Colonic mucosa (tissue), 4 donors: Measurements from ENCODE around the gene ACKR2. TPM values are rescaled to one million over a fixed set of nuclear protein-coding genes. Genes with fewer than 3 reads are reported as not detected.

ENCODE experiments used
- DNase-seq: peaks from one replicate; pipeline ENCODE4 v3.0.0-alpha.2; 2020
- H3K27ac ChIP-seq: fragments of 200-600 bp; one replicate; pipeline ENCODE4 v1.8.0; 2021
- H3K27me3 ChIP-seq: fragments of 200-600 bp; one replicate; pipeline ENCODE4 v1.8.0; 2021
- H3K36me3 ChIP-seq: fragments of 200-600 bp; one replicate; pipeline ENCODE4 v1.8.0; 2021
- H3K4me1 ChIP-seq: fragments of 200-600 bp; one replicate; pipeline ENCODE4 v1.8.0; 2021; ENCODE audit warnings: mild to moderate bottlenecking
- H3K4me3 ChIP-seq: fragments of 200-600 bp; one replicate; pipeline ENCODE4 v1.8.0; 2021
- H3K9ac ChIP-seq, 2 donors: one replicate each; pipeline ENCODE4 v1.7.0; 2013; ENCODE audit warnings: control low read depth in 2 of 2, low read depth in 2 of 2, low read length in 2 of 2
- H3K9me3 ChIP-seq: fragments of 200-600 bp; one replicate; pipeline ENCODE4 v1.8.0; 2021
- intact Hi-C: fragments of 100-400 bp; cut with DNase I; formaldehyde crosslinking; loops from one replicate; pipeline ENCODE4 v1.14.1; 2022
- total RNA-seq, 2 donors: library from RNA; stranded (reverse); fragmentation: NEBNext Ultra II Directional in 1 of 2; extraction: Animal tissue kit (Norgen Biotek cat#: 25700) in 1 of 2; gene quantifications; one replicate each; pipeline ENCODE4 v1.2.1, GENCODE V29; 2021
- TF ChIP-seq, protein P1 (sequence below): fragments of 200-600 bp; IDR thresholded peaks from one replicate; pipeline ENCODE4 v1.8.0; 2022; ENCODE audit warnings: antibody characterized with exemption, mild to moderate bottlenecking
- donor health status: healthy.
- donor health status: DM: no; HTN: no; CAD: no.
- donor health status: DM: no; HTN: no; CAD: no.

Gene ACKR2
- total RNA-seq, 2 donors from 2014 or later, result 3.2 to 6.5 TPM

DNA sequence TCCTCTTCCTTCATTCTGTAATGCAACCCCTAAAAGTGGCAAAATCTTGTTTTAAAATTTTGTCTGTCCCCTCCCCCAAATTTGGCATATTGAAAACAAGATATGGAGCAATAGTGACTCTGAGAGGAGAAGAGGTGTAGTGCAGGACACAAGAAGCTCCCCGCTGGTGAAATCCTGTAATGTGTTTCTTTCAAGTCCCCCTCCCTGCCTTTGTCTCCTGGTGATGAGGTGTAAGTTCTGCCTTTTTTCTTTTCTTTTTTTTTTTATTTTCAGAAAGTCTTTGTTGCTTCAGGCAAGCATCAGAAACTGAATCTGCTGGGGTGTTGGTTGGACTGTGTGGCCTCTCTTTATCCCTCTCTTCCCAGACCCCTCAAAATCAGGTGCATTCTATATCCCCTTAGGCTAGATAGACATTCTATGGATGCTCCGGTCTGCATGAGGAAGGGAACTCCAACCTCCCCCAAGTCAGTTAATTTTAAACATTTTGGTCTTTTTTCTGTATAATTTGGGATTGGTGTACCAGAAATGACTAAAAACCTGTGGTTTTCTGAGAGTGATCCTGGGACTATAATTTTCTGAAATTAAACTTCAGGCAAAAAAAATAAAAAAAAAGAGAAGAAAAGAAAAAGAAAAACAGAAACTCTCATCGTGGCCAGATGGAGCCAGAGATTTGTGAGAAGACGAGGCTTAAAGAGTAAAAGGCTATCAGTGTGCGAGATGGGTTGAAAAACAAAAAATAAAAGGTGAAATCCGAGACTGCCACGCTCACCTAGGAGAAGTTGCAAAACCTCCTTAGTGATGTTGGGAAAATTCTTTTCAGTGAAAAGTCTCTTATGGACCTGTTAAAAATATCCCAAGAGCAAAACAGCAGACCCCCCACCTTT, 21.4 kb downstream of the ACKR2 start:
- H3K27me3 ChIP-seq, result no peaks in the 10 kb centered on the region
- TF ChIP-seq, protein P1, sequence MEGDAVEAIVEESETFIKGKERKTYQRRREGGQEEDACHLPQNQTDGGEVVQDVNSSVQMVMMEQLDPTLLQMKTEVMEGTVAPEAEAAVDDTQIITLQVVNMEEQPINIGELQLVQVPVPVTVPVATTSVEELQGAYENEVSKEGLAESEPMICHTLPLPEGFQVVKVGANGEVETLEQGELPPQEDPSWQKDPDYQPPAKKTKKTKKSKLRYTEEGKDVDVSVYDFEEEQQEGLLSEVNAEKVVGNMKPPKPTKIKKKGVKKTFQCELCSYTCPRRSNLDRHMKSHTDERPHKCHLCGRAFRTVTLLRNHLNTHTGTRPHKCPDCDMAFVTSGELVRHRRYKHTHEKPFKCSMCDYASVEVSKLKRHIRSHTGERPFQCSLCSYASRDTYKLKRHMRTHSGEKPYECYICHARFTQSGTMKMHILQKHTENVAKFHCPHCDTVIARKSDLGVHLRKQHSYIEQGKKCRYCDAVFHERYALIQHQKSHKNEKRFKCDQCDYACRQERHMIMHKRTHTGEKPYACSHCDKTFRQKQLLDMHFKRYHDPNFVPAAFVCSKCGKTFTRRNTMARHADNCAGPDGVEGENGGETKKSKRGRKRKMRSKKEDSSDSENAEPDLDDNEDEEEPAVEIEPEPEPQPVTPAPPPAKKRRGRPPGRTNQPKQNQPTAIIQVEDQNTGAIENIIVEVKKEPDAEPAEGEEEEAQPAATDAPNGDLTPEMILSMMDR, result peak; percentile 39
- no peak for DNase-seq
- H3K4me1 ChIP-seq, result no peaks in the 10 kb centered on the region
- no peak overlapping the region for H3K4me3 ChIP-seq
- H3K36me3 ChIP-seq, result no peaks in the 10 kb centered on the region
- H3K27ac ChIP-seq, result no peak overlapping the region
- no peaks in the 10 kb centered on the region for H3K9me3 ChIP-seq
- no peak overlapping the region for H3K9ac ChIP-seq
- intact Hi-C loops, result loop anchor here (5.0 kb wide), 1 partner anchor 52 kb away; no protein-coding TSS in a partner anchor

DNA sequence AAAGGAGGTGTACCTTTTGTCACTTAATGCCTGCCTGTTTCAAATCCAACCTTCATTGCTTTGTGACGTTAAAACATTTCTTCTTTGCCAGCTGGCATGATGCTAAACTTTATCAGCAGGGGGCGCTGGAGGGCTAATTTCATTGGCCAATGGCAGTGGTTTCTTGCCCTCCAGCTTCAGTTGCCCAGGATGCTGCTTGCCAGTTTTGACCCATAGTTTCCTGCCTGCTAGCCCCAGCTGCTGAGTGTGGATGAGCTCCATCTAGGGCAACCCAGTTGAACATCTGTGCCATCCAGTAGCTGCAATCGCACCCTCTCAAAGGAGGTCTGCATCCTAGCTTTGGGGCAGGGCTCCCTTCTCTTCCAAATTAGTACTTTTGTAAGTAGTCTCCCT, 22.1 kb downstream of the ACKR2 start:
- Histone ChIP-seq H3K9me3 (no peaks in the 10 kb centered on the region), H3K9ac (no peak overlapping the region), H3K27me3 (no peaks in the 10 kb centered on the region), H3K4me1 (no peaks in the 10 kb centered on the region), H3K27ac (no peak overlapping the region), H3K36me3 (no peaks in the 10 kb centered on the region), H3K4me3 (no peak overlapping the region)
- intact Hi-C loops, result loop anchor here (5.0 kb wide), 1 partner anchor 51 kb away; no protein-coding TSS in a partner anchor
- DNase-seq, result peak; percentile 90
- TF ChIP-seq, protein P1, result peak; percentile 75

DNA sequence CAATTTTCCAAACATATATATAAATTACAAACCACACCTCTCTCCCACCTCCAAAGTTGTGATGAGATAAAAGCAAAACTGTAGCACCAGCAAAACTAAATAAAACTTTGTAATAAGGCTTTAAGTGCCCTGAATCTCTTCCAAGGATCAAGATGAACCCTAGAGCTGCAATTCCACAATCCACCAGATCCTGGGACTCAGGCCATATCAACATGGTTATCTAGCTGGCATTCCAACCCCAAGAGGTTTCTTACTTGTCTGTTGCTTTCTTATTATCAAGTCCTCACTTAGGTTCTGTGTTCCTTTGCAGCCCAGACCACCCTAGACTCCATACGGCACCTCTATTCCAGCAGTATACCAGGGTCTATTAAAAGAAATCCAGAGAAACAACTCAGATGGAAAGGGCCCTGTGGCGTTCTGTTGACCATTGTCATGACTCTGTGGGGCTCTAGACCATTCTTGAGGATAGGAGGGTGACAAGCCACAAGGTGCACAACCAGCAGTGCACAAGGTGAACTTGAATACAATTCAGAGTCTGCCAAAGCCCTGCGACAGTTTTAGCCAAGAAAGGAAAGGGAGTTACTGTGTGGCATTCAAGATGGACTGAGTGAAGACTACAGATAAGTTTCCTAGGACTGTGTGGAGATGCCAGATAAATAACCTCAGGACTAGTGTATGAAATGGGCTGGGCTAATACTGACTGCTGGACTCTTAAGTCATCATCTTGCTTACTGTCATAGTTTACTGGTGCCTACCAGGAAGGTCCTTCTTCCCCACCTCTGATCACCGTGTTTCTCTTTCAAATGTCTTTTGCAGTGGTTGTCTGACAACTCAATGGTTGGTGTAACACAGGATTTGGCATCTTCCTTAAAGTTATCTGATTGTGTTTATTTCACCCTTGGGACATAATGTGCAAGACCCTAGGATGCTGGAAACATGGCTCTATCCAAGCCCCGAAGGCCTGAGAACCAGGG, 27.2 kb downstream of the ACKR2 start:
- intact Hi-C loops, result loop anchor here (5.0 kb wide), 1 partner anchor 54 kb away; no protein-coding TSS in a partner anchor

DNA sequence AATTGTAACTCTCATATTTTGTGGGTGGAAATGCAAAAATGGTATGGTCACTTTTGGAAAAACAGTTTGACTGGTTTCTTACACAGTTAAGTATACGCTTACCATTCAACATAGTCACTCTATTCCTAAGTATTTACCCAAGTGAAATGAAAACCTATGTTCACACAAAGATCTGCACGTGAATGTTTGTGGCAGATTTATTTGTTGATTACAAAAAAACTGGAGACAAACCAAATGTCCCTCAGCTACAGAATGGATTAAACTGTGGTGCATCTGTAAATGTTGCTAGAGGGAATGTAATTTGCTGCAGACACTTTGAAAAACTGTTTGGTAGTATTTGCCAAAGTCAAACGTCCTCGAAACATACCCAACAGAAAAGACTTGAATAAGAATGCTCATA, 29.3 kb downstream of the ACKR2 start:
- Histone ChIP-seq H3K27me3 (no peaks in the 10 kb centered on the region), H3K27ac (no peak overlapping the region), H3K9me3 (no peaks in the 10 kb centered on the region), H3K4me3 (no peak overlapping the region), H3K4me1 (no peaks in the 10 kb centered on the region), H3K9ac (no peak overlapping the region), H3K36me3 (no peaks in the 10 kb centered on the region)
- no peak for DNase-seq
- TF ChIP-seq, protein P1, result no peak
- intact Hi-C loops, result loop anchor here (5.0 kb wide), 1 partner anchor 56 kb away; no protein-coding TSS in a partner anchor

More for the DNA sequence above, 27.2 kb downstream of the ACKR2 start:
- H3K9ac ChIP-seq, result no peak overlapping the region
- no peaks in the 10 kb centered on the region for H3K9me3 ChIP-seq
- DNase-seq, result no peak
- H3K4me1 ChIP-seq, result no peaks in the 10 kb centered on the region
- no peak overlapping the region for H3K4me3 ChIP-seq
- H3K27ac ChIP-seq, result no peak overlapping the region
- no peaks in the 10 kb centered on the region for H3K27me3 ChIP-seq
- TF ChIP-seq, protein P1, result no peak
- H3K36me3 ChIP-seq, result no peaks in the 10 kb centered on the region

DNA sequence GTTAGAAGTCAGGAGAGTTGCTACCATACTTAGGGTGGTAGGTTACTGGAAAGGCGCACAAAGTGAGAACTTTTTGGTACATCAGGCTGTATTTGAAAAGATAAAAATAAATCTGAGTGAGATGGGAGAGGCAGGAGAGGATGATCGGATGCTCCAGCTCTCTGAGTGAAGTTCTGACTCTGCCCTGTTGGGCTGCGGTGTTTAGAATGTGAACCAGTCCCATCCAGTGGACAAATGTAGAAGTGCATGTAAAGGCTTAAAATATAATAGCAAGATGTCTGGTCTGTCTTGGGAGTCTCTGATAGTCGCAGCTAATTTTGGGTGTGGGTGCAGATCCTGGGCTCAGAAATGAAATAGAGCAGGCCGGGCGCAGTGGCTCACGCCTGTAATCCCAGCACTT, 30.4 kb downstream of the ACKR2 start:
- Histone ChIP-seq H3K36me3 (no peaks in the 10 kb centered on the region), H3K27me3 (no peaks in the 10 kb centered on the region), H3K4me3 (no peak overlapping the region), H3K27ac (no peak overlapping the region), H3K9ac (no peak overlapping the region), H3K4me1 (no peaks in the 10 kb centered on the region), H3K9me3 (no peaks in the 10 kb centered on the region)
- TF ChIP-seq, protein P1, result peak; percentile 72
- intact Hi-C loops, result loop anchor here (5.0 kb wide), 1 partner anchor 57 kb away; no protein-coding TSS in a partner anchor
- peak; percentile 49 for DNase-seq
